MV-4-11 (cell line): Measurements from ENCODE around the gene ZNF770.

Experiments used
- DNase-seq: peaks from one replicate; lab custom pipeline; 2025; lab: John Stamatoyannopoulos, UW

The ZNF770 gene

DNA sequence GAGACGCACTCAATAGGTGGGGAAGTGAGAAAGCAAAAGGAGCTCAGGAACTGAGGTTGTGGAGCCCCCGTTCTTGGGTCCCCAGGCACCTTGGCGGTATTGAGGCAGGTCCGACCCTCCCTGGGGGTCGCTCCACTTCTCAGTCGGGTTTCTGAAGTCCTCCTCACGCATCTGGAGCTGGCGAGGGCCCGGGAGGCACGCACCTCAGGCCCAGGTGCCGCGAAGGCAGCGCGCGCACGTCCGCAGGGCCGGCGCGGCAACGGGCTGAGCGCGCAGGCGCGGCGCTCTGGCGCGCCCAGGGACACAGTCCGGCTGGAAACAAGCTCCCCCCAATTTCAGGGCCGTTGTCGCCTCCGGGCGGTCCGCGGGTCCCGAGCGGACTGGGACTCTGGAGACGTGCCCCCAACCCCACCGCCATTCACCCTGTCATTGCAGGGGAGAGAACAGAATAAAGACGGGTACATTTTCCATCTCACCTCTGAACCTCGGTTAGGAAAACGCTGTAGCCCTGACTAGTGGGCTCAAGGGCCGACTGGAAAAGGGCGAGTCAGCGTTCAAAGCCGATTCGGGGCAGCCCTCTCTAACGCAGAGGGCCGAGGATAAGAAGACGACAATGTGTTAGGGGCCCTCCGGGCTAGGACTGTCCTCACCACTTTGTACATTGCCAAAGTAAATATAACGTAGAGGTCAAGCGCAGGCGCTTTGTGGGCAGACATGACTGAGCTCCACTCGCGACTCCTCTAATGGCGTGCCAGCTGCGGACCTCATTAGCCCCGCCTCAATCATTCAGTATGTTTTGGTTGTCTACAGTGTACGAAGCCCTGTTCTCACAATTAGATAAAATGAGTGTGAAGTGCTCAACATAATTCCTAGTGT lies at the start of gene ZNF770:
Gene ZNF770, minus strand, starts transcription at position 261 of the 876 bp plus-strand sequence. CDS start 4,853 bp downstream, outside the sequence.
- DNase-seq = peak; percentile 55

DNA sequence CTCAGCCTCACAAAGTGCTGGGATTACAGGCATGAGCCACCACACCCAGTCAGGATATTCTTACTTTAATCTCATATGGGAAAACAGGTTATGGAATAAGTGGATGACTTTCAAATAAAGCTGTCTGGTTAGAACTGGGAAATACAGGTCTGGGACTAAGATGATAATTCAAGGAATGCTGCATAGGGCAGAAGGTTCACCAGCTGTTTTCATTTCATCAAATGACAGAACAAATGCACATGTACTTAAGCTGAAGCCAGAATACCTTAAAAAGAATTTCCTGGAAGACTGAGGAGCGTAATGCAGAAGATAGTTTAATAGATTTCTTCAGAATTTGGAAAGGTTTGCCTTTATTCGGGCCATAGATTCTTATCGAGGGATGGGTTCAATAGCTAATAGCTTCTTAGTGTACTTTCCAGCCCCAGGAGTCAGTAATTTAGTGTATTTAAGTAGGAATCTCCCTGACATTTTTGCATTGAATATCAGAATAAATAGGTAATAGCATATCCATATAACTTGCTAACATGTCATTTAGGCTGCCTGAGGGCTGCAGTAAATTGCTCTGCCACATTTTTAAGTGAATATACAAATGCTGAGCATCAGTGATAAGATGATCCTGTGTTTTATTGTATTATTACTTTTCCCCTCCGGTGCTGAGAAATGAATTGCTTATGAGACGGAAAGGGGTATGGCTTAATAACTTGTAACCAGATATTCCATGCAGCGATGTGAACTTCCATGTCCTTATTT lies 40.3 kb upstream of the ZNF770 start:
- no peak for DNase-seq

DNA sequence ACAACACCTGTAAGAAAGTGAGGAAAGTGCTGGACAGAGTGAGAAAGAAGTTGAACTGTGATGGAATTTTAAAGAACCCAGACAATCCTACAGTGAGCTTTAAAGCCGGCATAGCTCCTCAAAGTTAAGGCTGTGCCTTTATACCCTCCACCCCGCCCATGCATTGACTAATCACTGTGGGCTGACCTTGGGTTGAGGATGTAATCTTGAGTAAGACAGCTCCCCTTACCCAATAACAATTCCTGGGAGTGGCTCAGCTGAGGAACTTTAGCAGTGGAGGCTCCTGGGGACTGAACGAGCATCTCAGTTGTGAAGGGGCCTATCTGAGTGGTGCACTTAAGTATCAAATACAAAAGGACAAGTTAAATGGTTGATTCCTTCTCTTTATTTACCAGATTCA lies 35.7 kb upstream of the ZNF770 start:
- peak; percentile 38 for DNase-seq

DNA sequence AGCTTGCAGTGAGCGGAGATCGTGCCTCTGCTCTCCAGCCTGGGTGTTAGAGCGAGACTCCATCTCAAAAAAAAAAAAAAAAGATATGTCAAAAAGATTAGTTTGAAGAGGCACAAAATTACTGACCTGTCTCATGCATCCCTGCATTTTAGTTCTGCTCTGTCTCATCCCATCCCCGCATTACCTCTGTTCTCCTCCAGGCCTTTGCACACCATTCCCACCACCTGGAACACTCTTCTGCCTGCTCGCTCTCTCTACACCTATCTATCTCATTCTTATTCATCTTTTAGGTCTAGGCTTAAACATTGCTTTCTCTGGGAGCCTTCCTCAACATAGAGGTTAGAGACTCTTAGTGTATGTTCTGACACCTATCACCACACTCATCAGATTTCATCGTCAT lies 32.9 kb upstream of the ZNF770 start:
- no peak for DNase-seq

DNA sequence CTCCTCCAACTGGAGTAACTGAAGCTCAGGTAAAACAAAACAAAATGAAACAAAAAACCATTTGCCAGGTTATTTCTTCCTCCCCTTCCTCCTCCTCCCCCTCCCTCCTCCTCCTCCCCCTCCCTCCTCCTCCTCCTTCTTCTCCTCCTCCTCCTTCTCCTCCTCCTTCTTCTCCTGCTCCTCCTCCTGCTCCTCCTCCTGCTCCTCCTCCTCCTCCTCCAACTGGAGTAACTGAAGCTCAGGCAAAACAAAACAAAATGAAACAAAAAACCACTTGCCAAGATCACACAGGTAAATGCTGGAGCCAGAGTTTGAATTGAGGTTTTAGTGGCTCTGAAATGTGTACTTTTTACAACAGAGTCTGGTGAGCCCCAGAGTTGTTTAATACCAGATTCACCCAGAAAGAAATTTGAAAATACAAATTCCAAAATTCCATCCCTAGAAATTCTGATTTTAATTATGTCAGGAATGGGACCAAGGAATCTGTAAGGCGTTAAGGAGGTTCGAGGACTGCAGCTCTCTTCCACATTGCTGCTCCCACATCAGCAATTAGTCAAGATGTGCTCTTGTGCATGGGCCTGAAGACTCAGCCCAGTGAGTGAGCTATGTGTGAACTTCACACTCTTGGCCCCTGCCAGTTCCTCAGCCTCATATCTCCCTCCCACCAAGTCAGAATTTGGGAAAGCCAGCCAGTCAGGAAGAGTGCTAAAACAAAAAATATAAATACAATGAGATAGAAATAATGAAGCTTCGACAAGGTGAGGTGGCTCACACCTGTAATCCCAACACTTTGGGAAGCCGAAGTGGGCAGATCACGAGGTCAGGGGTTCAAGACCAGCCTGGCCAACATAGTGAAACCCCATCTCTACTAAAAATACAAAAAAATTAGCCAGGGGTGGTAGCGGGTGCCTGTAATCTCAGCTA lies 31.6 kb upstream of the ZNF770 start:
- DNase-seq = no peak

GRCh38 chr15:35014241-35014640 lies 26.2 kb upstream of the ZNF770 start:
- no peak for DNase-seq

GRCh38 chr15:35013370-35013769 lies 25.3 kb upstream of the ZNF770 start:
- DNase-seq = peak; percentile 22

GRCh38 chr15:35007397-35007796 lies 19.3 kb upstream of the ZNF770 start:
- peak; percentile 2 for DNase-seq

DNA sequence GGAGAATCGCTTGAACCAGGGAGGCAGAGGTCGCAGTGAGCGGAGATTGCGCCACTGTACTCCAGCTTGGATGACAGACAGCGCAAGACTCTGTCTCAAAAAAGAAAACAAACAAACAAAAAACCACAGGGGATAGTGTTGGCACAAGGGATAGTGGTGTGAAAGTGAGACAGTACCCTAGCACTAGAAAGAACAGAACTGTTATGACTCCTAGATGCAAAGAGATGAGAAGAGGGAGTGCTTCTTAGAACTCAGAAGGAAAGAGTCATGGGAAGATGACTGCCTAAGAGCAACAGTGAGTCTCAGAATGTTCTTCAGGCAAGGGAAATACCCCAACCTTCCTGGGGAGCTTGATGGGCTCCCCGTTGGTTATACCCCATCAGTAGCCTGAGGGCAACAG lies 17.8 kb upstream of the ZNF770 start:
- no peak for DNase-seq

DNA sequence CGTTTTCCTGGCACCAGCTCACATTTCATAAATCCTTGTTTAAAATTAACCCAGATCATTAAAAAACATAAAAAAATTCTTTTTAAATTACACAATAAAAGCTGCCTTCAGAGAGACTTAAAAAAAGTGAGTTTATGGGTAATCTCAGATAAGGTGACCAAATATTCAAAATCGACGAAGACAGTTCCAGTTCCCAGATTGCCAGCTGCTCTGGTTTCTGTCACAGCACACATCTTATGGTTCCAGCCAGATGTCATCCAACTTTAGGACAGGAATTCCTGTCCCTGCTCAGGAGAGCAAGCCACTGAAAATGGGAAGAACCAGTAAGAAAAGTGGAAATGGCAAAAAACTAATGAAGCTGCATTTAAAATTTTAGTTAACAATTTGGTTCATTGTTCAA lies 15.8 kb upstream of the ZNF770 start:
- no peak for DNase-seq

GRCh38 chr15:35000511-35000910 lies 12.4 kb upstream of the ZNF770 start:
- no peak for DNase-seq

- DNase-seq = no peak
These were observed 11.8 kb upstream of the ZNF770 start for GRCh38 chr15:34999906-35000305.

DNA sequence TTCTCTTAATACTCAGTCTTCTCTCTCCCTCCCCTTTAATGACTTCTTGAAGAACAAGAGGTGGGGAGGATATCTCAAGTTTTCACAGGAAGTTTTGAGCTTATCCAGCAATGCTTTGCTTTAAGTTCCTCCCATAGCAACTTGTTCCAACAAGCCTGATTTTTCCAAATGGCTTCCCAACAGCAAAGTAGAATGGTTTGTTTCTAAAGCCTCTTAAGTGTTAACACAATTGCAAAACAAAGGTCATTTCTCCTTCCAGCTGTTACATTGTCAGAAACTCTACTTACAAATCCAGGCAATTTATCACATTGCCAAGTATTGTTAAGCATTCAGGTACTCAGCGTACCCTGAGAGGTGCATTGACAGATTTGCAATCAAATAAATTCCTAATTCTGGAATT lies 6.8 kb upstream of the ZNF770 start:
- no peak for DNase-seq

DNA sequence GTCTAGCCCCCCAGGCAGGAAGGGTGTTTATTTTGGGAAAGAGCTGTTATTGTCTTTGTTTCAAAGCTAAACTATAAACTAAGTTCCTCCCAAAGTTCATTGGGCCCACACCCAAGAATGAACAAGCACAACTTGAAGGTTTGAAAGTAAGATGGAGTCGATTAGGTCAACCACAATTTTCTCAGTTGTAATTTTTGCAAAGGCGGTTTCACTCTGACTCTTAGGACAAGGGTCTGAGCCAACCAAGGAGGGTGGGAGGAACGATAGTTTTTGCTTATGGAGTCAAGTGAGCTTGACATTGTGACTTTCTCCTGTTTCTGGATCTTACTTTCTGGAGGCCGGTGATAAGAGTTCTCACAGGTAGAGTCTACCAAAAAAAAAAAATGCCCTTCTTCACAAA lies 5.8 kb upstream of the ZNF770 start:
- DNase-seq = no peak

GRCh38 chr15:34993412-34993811 lies 5.3 kb upstream of the ZNF770 start:
- peak; percentile 5 for DNase-seq

GRCh38 chr15:34987609-34988026 lies 469 bp downstream of the ZNF770 start:
- DNase-seq = no peak

DNA sequence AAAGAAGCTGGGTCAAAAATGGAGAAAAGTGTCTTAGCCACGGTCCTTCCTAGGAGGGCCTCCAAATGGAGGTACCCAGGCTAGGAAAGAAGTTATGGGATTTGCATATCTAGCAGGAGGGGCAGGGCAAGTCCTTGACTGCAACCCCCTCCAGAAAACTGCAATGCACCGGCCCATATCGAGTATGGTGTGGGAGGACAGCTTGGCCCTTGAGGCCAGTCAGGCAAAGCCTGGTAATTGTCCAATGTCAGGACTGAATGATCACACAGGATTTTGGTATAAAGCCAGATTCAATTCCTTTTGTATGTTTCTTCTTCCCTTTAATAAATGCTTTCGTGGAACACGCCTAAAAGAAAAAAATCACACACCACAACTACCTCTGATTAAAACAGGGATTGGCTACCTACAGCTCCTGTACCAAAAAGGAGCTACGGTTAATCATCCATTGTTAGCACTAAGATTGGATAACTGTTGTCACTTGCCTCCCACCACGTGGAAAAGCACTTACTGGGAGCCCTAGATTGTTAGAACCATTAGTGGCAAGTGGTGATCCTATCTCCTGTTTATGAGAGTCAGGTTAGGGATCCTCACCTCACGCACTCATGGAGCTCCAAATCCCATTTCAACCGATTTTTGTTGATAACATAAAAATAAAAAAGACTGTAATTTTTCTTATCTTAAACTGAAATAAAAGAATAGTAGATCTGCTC lies 1.2 kb downstream of the ZNF770 start:
- no peak for DNase-seq

DNA sequence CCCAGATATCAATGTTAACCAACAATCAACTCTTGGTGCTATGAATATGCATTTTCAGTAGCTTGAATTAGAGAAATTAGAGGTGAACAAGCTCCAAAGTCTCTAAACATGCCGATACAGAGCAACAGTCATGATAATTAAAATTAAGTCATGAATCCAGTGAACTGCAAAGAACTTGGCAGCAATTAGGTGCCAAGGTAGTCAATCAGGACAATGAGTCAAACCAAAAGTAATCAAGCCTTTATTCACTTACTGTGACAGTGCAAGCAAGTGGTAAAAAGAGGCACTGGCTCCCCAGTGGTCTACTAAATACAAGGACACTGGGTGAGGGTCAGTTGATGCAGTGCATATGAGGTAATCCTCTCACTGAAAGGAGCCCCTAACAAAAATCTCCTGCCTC lies 1.8 kb downstream of the ZNF770 start:
- no peak for DNase-seq

DNA sequence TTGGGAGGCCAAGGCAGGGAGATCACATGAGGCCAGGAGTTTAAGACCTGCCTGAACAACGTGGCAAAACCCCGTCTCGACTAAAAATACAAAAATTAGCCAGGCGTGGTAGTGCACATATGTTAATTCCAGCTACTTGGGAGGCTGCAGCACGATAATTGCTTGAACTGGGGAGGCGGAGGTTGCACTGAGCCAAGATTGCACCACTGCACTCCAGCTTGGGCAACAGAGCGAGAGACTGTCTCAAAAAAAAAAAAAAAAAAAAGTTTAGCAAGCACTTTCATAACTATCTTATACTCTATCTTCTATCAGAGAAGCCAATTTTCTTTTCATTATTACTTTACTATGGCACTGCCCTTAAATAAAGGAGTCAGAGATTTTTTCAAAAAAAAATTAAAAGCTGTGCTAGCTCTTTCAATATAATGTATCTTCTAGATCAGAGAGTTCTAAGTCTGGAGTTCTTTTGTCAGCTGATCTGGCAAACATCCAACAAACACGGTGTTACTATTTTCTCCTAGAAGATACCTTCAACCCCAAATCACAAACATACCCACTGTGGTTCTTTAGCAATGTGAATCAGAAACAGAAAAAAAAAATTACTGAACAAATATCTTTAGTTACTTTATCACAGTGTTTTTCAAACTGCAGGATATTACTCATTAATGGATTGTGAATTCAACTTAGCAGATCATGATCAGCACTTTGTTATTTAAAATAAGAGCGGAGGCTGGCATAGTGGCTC lies 3.0 kb downstream of the ZNF770 start:
- no peak for DNase-seq

- no peak for DNase-seq
These were observed 11.3 kb downstream of the ZNF770 start for GRCh38 chr15:34976743-34977142.

DNA sequence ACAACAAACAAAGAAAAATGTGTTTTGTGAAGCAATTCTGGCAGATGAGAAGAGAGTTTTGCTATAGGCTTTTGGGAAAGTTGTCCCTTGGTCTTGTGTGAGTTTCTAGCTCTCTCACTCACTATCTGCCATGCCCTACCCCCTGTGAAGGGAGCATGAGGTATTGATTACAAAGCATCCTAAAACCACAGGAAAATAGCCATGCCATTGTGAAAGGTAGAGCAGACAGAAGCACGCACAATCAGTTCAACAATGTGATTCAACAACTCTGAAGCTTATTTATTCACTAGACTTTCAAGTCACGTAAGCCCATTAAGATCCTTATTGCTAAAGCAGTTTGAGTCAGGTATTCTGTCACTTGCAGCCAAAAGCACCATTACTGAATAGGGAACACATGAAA lies 12.0 kb downstream of the ZNF770 start:
- DNase-seq = no peak
